OCI-LY1 (cell line): Measurements from ENCODE around the gene DIP2C.

Experiments
- H2AFZ ChIP-seq: fragments of 200-600 bp; sonication (generic), shearing (Covaris generic); 2 replicates; pipeline ENCODE4 v1.6.0; 2014; ENCODE audit warnings: antibody characterized with exemption, mild to moderate bottlenecking, low read length
- H3F3A ChIP-seq: fragments of 200-600 bp; sonication (generic), shearing (Covaris generic); 2 replicates; pipeline ENCODE4 v1.6.0; 2014; ENCODE audit warnings: mild to moderate bottlenecking, antibody characterized with exemption, low read length, moderate library complexity; ENCODE audit not compliant: insufficient read depth
- H3K27ac ChIP-seq: fragments of 200-600 bp; sonication (generic); 2 replicates; pipeline ENCODE4 v1.5.1; 2014; ENCODE audit warnings: low read length, mixed run types, mild to moderate bottlenecking, low read depth; ENCODE audit not compliant: poor library complexity, severe bottlenecking
- H3K27me3 ChIP-seq: fragments of 200-600 bp; sonication (generic); 2 replicates; pipeline ENCODE4 v1.6.0; 2014; ENCODE audit warnings: antibody characterized with exemption, mild to moderate bottlenecking, low read length, moderate library complexity; ENCODE audit not compliant: insufficient read depth
- H3K36me3 ChIP-seq: fragments of 200-600 bp; sonication (generic); 2 replicates; pipeline ENCODE4 v1.6.1; 2014; ENCODE audit warnings: mild to moderate bottlenecking, antibody characterized with exemption, low read length, moderate library complexity, mixed read lengths; ENCODE audit not compliant: insufficient read depth
- H3K4me1 ChIP-seq: fragments of 200-600 bp; sonication (generic); 2 replicates; pipeline ENCODE4 v1.5.1; 2014; ENCODE audit warnings: mild to moderate bottlenecking, low read length, moderate library complexity; ENCODE audit not compliant: insufficient read depth, severe bottlenecking
- H3K4me2 ChIP-seq: fragments of 200-600 bp; sonication (generic), shearing (Covaris generic); 2 replicates; pipeline ENCODE4 v1.6.1; 2014; ENCODE audit warnings: low read length
- H3K4me3 ChIP-seq: fragments of 200-600 bp; sonication (generic); 2 replicates; pipeline ENCODE4 v1.5.1; 2014; ENCODE audit warnings: low read length, low read depth, mild to moderate bottlenecking, mixed read lengths; ENCODE audit not compliant: poor library complexity, severe bottlenecking
- H3K79me2 ChIP-seq: fragments of 200-600 bp; shearing (Covaris generic); 2 replicates; pipeline ENCODE4 v1.6.1; 2016; ENCODE audit warnings: mixed run types, low read length, mixed read lengths; ENCODE audit not compliant: insufficient read depth
- H3K9ac ChIP-seq: fragments of 200-600 bp; sonication (generic), shearing (Covaris generic); 2 replicates; pipeline ENCODE4 v1.6.1; 2014; ENCODE audit warnings: mild to moderate bottlenecking, low read length, mixed read lengths
- H3K9me2 ChIP-seq: fragments of 200-600 bp; sonication (generic), shearing (Covaris generic); 2 replicates; pipeline ENCODE4 v1.6.1; 2014; ENCODE audit warnings: low read depth, mild to moderate bottlenecking, low read length, mixed read lengths
- H3K9me3 ChIP-seq: fragments of 200-600 bp; shearing (Covaris generic); 2 replicates; pipeline ENCODE4 v1.6.1; 2014; ENCODE audit warnings: low read length, mixed read lengths
- H4K20me1 ChIP-seq: fragments of 200-600 bp; sonication (generic), shearing (Covaris generic); 2 replicates; pipeline ENCODE4 v1.6.0; 2016; ENCODE audit warnings: mild to moderate bottlenecking, low read length; ENCODE audit not compliant: insufficient read depth
- EZH2 ChIP-seq: fragments of 200-600 bp; sonication (generic), shearing (Covaris generic); IDR thresholded peaks from 2 replicates; pipeline ENCODE4 v1.8.0; 2017; ENCODE audit warnings: borderline replicate concordance, mixed run types, mild to moderate bottlenecking, antibody characterized with exemption, low read length, moderate library complexity, mixed read lengths
- TF ChIP-seq, protein P1 (sequence below): fragments of 200-600 bp; sonication (generic), shearing (Covaris generic); IDR thresholded peaks from 2 replicates; pipeline ENCODE4 v1.5.1; 2017; ENCODE audit warnings: mild to moderate bottlenecking, antibody characterized with exemption, low read length, moderate library complexity, mixed read lengths

DIP2C gene

GRCh38 chr10:571166-571565 is 118.3 kb downstream of the DIP2C start:
- Histone ChIP-seq H3K36me3 (peaks cover 37% of the 10 kb centered on the region), H4K20me1 (no peaks in the 10 kb centered on the region), H3F3A (no peaks in the 10 kb centered on the region; the same call in 1 of the 2 replicates), H3K27me3 (no peaks in the 10 kb centered on the region), H3K9ac (no peak overlapping the region), H3K79me2 (peaks cover 21% of the 10 kb centered on the region; the same call in 1 of the 2 replicates), H3K4me1 (peaks cover 76% of the 10 kb centered on the region), H3K9me2 (no peaks in the 10 kb centered on the region), H2AFZ (no peak overlapping the region), H3K4me3 (no peak overlapping the region), H3K27ac (peak overlapping the region; percentile 90), H3K9me3 (peaks cover 7% of the 10 kb centered on the region), H3K4me2 (no peak overlapping the region)
- no peak for TF ChIP-seq EZH2
- TF ChIP-seq, protein P1, sequence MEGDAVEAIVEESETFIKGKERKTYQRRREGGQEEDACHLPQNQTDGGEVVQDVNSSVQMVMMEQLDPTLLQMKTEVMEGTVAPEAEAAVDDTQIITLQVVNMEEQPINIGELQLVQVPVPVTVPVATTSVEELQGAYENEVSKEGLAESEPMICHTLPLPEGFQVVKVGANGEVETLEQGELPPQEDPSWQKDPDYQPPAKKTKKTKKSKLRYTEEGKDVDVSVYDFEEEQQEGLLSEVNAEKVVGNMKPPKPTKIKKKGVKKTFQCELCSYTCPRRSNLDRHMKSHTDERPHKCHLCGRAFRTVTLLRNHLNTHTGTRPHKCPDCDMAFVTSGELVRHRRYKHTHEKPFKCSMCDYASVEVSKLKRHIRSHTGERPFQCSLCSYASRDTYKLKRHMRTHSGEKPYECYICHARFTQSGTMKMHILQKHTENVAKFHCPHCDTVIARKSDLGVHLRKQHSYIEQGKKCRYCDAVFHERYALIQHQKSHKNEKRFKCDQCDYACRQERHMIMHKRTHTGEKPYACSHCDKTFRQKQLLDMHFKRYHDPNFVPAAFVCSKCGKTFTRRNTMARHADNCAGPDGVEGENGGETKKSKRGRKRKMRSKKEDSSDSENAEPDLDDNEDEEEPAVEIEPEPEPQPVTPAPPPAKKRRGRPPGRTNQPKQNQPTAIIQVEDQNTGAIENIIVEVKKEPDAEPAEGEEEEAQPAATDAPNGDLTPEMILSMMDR: no peak

GRCh38 chr10:570628-571163 is 118.8 kb downstream of the DIP2C start:
- no peak overlapping the region for H2AFZ ChIP-seq
- no peaks in the 10 kb centered on the region for H3K27me3 ChIP-seq
- H3K4me2 ChIP-seq: no peak overlapping the region
- no peak overlapping the region for H3K4me3 ChIP-seq
- peaks cover 24% of the 10 kb centered on the region; the same call in 1 of the 2 replicates for H3K79me2 ChIP-seq
- peaks cover 7% of the 10 kb centered on the region for H3K9me3 ChIP-seq
- H3K4me1 ChIP-seq: peaks cover 76% of the 10 kb centered on the region
- no peak overlapping the region for H3K27ac ChIP-seq
- no peaks in the 10 kb centered on the region; the same call in 1 of the 2 replicates for H3F3A ChIP-seq
- no peaks in the 10 kb centered on the region for H3K9me2 ChIP-seq
- TF ChIP-seq EZH2: no peak
- TF ChIP-seq, protein P1: no peak
- peaks cover 37% of the 10 kb centered on the region for H3K36me3 ChIP-seq
- no peaks in the 10 kb centered on the region for H4K20me1 ChIP-seq
- no peak overlapping the region for H3K9ac ChIP-seq

DNA sequence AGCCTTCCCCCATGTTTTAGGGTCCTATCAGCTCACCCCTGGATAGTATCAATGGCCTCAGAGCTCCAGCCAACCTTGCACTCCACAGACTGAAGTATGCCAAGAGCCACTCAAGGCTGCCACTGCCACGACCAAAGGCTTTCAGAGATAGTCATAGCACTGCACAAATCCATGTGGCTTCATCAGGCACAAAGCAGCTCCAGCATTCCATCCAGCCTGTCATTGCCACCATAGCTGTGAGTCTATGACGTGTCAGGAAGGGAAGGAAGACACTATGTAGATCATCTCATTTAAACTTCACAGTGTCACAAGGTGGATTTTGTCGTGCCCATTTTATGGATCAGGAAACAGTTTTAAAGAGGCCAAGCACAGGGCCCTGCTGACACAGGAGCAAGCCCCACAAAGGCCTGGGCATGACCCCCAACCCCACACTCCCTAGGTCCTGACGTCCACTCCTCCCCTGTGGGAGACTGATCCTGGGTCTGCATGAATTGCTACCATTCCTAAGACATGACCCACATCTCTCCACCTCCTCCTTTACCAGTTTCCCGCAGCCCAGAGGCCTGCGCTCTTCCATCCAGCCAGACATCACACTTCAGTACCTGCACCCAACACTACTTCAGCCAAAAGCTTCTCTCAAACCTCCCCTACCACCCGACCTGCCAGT is 119.4 kb downstream of the DIP2C start:
- Histone ChIP-seq H3K79me2 (peaks cover 29% of the 10 kb centered on the region; the same call in 1 of the 2 replicates), H3K36me3 (peaks cover 37% of the 10 kb centered on the region), H3K4me3 (no peak overlapping the region), H3K4me1 (peaks cover 76% of the 10 kb centered on the region), H3K27ac (peak overlapping the region; percentile 100), H2AFZ (no peak overlapping the region), H3K9me2 (no peaks in the 10 kb centered on the region), H4K20me1 (no peaks in the 10 kb centered on the region), H3K4me2 (no peak overlapping the region), H3K9me3 (peaks cover 7% of the 10 kb centered on the region), H3K27me3 (no peaks in the 10 kb centered on the region), H3K9ac (no peak overlapping the region), H3F3A (no peaks in the 10 kb centered on the region; the same call in 1 of the 2 replicates)
- TF ChIP-seq EZH2: no peak
- TF ChIP-seq, protein P1: no peak
